ENCODE results near the gene PFDN4. TPM values are rescaled to one million over a fixed set of nuclear protein-coding genes. Genes with fewer than 3 reads are reported as not detected.
A peak's percentile ranks its signal among the peaks of the same experiment; 100 is the strongest.

Gene PFDN4
- total RNA-seq, 2 experiments from 2014 or later, result 22.2 to 24.5 TPM

- POLR2A ChIA-PET, result interaction anchor here (0.6 to 1.9 kb wide), 6 partner anchors 14 to 1954 kb away, joined by 3 to 6 read pairs (median 4); no protein-coding TSS in a partner anchor
- H3K27me3 Mint-ChIP-seq (ENCODE audit: low read depth), result peaks cover 3% of the 10 kb centered on the region
- peak; percentile 28 for DNase-seq
These were observed 775 bp downstream of the PFDN4 start for GRCh38 chr20:54208548-54209176.

GRCh38 chr20:54209216-54209813 lies 1.4 kb downstream of the PFDN4 start:
- Mint-ChIP-seq H3K4me1 (ENCODE audit: low read depth) (peaks cover 19% of the 10 kb centered on the region), H3K27ac (no peak overlapping the region), H3K27me3 (ENCODE audit: low read depth) (peaks cover 3% of the 10 kb centered on the region), H3K9me3 (ENCODE audit: insufficient read depth) (no peaks in the 10 kb centered on the region), H3K36me3 (ENCODE audit: low read depth) (peaks cover 8% of the 10 kb centered on the region), H3K4me3 (peak overlapping the region; percentile 88)
- CTCF ChIA-PET, result interaction anchor here (0.6 to 3.5 kb wide), 8 partner anchors 10 to 458 kb away, joined by 3 to 31 read pairs (median 10); no protein-coding TSS in a partner anchor
- POLR2A ChIA-PET, result interaction anchor here (0.6 to 1.3 kb wide), 2 partner anchors 118 to 520 kb away, joined by 5 to 6 read pairs; no protein-coding TSS in a partner anchor
- ATAC-seq (no peak), DNase-seq (no peak)

More at GRCh38 chr20:54208548-54209176, 775 bp downstream of the PFDN4 start:
- Mint-ChIP-seq H3K36me3 (ENCODE audit: low read depth) (peaks cover 8% of the 10 kb centered on the region), H3K27ac (peak overlapping the region; percentile 79), H3K9me3 (ENCODE audit: insufficient read depth) (no peaks in the 10 kb centered on the region), H3K4me3 (peak overlapping the region; percentile 88), H3K4me1 (ENCODE audit: low read depth) (peaks cover 19% of the 10 kb centered on the region)
- CTCF ChIA-PET, result interaction anchor here (0.6 to 3.5 kb wide), 12 partner anchors 9 to 1007 kb away, joined by 3 to 31 read pairs (median 6); no protein-coding TSS in a partner anchor
- peak; percentile 9 for ATAC-seq

GRCh38 chr20:54212226-54212625 lies 4.3 kb downstream of the PFDN4 start:
- H3K36me3 Mint-ChIP-seq (ENCODE audit: low read depth), result peaks cover 17% of the 10 kb centered on the region
- no peak for DNase-seq
- CTCF ChIA-PET, result no interaction called here
- no peaks in the 10 kb centered on the region for H3K27me3 Mint-ChIP-seq (ENCODE audit: low read depth)
- no peak for ATAC-seq
- H3K9me3 Mint-ChIP-seq (ENCODE audit: insufficient read depth), result no peaks in the 10 kb centered on the region
- no peak overlapping the region for H3K27ac Mint-ChIP-seq
- no peak overlapping the region for H3K4me3 Mint-ChIP-seq
- peaks cover 19% of the 10 kb centered on the region for H3K4me1 Mint-ChIP-seq (ENCODE audit: low read depth)
- POLR2A ChIA-PET, result no interaction called here

GRCh38 chr20:54212871-54213270 lies 5.0 kb downstream of the PFDN4 start:
- no peak for DNase-seq
- peaks cover 19% of the 10 kb centered on the region for H3K36me3 Mint-ChIP-seq (ENCODE audit: low read depth)

GRCh38 chr20:54214566-54214965 lies 6.7 kb downstream of the PFDN4 start:
- peaks cover 17% of the 10 kb centered on the region for H3K36me3 Mint-ChIP-seq (ENCODE audit: low read depth)
- CTCF ChIA-PET, result interaction anchor here (0.9 to 1.9 kb wide), 4 partner anchors 14 to 118 kb away, joined by 3 to 9 read pairs (median 6); no protein-coding TSS in a partner anchor
- ATAC-seq, result no peak
- H3K27me3 Mint-ChIP-seq (ENCODE audit: low read depth), result no peaks in the 10 kb centered on the region
- H3K9me3 Mint-ChIP-seq (ENCODE audit: insufficient read depth), result no peaks in the 10 kb centered on the region
- H3K4me1 Mint-ChIP-seq (ENCODE audit: low read depth), result peaks cover 8% of the 10 kb centered on the region
- H3K27ac Mint-ChIP-seq, result no peak overlapping the region
- POLR2A ChIA-PET, result interaction anchor here (0.6 kb wide), 1 partner anchor 94 kb away, joined by 3 read pairs; no protein-coding TSS in a partner anchor
- DNase-seq, result no peak
- no peak overlapping the region for H3K4me3 Mint-ChIP-seq

More at GRCh38 chr20:54212871-54213270, 5.0 kb downstream of the PFDN4 start:
- no peak overlapping the region for H3K4me3 Mint-ChIP-seq
- H3K9me3 Mint-ChIP-seq (ENCODE audit: insufficient read depth), result no peaks in the 10 kb centered on the region
- CTCF ChIA-PET, result interaction anchor here (0.7 kb wide), 1 partner anchor 13 kb away, joined by 3 read pairs; no protein-coding TSS in a partner anchor
- no peaks in the 10 kb centered on the region for H3K27me3 Mint-ChIP-seq (ENCODE audit: low read depth)
- peaks cover 18% of the 10 kb centered on the region for H3K4me1 Mint-ChIP-seq (ENCODE audit: low read depth)
- no peak overlapping the region for H3K27ac Mint-ChIP-seq
- POLR2A ChIA-PET, result no interaction called here
- no peak for ATAC-seq

GRCh38 chr20:54215157-54215789 lies 7.4 kb downstream of the PFDN4 start:
- CTCF ChIA-PET, result interaction anchor here (1.9 kb wide), 1 partner anchor 15 kb away, joined by 9 read pairs; no protein-coding TSS in a partner anchor
- no peak overlapping the region for H3K4me3 Mint-ChIP-seq
- H3K36me3 Mint-ChIP-seq (ENCODE audit: low read depth), result peaks cover 17% of the 10 kb centered on the region
- DNase-seq (no peak), ATAC-seq (no peak)
- no peaks in the 10 kb centered on the region for H3K9me3 Mint-ChIP-seq (ENCODE audit: insufficient read depth)
- no peaks in the 10 kb centered on the region for H3K27me3 Mint-ChIP-seq (ENCODE audit: low read depth)
- POLR2A ChIA-PET, result interaction anchor here (0.6 kb wide), 1 partner anchor 95 kb away, joined by 3 read pairs; no protein-coding TSS in a partner anchor
- H3K27ac Mint-ChIP-seq, result no peak overlapping the region
- H3K4me1 Mint-ChIP-seq (ENCODE audit: low read depth), result peaks cover 2% of the 10 kb centered on the region

- H3K36me3 Mint-ChIP-seq (ENCODE audit: low read depth), result peaks cover 11% of the 10 kb centered on the region
- no peak overlapping the region for H3K4me3 Mint-ChIP-seq
- no peak for DNase-seq
- no peak for ATAC-seq
- no peak overlapping the region for H3K27ac Mint-ChIP-seq
- peaks cover 17% of the 10 kb centered on the region for H3K4me1 Mint-ChIP-seq (ENCODE audit: low read depth)
- CTCF ChIA-PET, result interaction anchor here (2.2 kb wide), 1 partner anchor 9 kb away, joined by 14 read pairs; the partner anchor contains the start of gene PFDN4
- H3K27me3 Mint-ChIP-seq (ENCODE audit: low read depth), result no peaks in the 10 kb centered on the region
- POLR2A ChIA-PET, result no interaction called here
- no peaks in the 10 kb centered on the region for H3K9me3 Mint-ChIP-seq (ENCODE audit: insufficient read depth)
These were observed 9.9 kb downstream of the PFDN4 start for GRCh38 chr20:54217762-54218161.

- no peak for DNase-seq
- ChIA-PET CTCF (interaction anchor here (2.2 kb wide), 1 partner anchor 10 kb away, joined by 14 read pairs; the partner anchor contains the start of gene PFDN4), POLR2A (no interaction called here)
- H3K9me3 Mint-ChIP-seq (ENCODE audit: insufficient read depth), result no peaks in the 10 kb centered on the region
- no peak for ATAC-seq
- peaks cover 17% of the 10 kb centered on the region for H3K4me1 Mint-ChIP-seq (ENCODE audit: low read depth)
- no peaks in the 10 kb centered on the region for H3K27me3 Mint-ChIP-seq (ENCODE audit: low read depth)
- H3K27ac Mint-ChIP-seq, result no peak overlapping the region
- no peak overlapping the region for H3K4me3 Mint-ChIP-seq
- H3K36me3 Mint-ChIP-seq (ENCODE audit: low read depth), result peaks cover 11% of the 10 kb centered on the region
These were observed 10.6 kb downstream of the PFDN4 start for GRCh38 chr20:54218470-54218869.

- no peak for ATAC-seq
- Mint-ChIP-seq H3K27ac (no peak overlapping the region), H3K4me3 (no peak overlapping the region), H3K4me1 (ENCODE audit: low read depth) (peaks cover 17% of the 10 kb centered on the region), H3K36me3 (ENCODE audit: low read depth) (peaks cover 11% of the 10 kb centered on the region), H3K27me3 (ENCODE audit: low read depth) (no peaks in the 10 kb centered on the region), H3K9me3 (ENCODE audit: insufficient read depth) (no peaks in the 10 kb centered on the region)
- ChIA-PET POLR2A (no interaction called here), CTCF (interaction anchor here (0.8 to 2.2 kb wide), 2 partner anchors 12 to 15 kb away, joined by 3 to 14 read pairs; partner anchors contain the start of gene PFDN4)
- DNase-seq, result no peak
These were observed 12.0 kb downstream of the PFDN4 start for GRCh38 chr20:54219751-54220426.

GRCh38 chr20:54220722-54221121 lies 12.8 kb downstream of the PFDN4 start:
- Mint-ChIP-seq H3K27me3 (ENCODE audit: low read depth) (no peaks in the 10 kb centered on the region), H3K4me1 (ENCODE audit: low read depth) (peaks cover 17% of the 10 kb centered on the region), H3K27ac (no peak overlapping the region), H3K9me3 (ENCODE audit: insufficient read depth) (no peaks in the 10 kb centered on the region), H3K4me3 (no peak overlapping the region), H3K36me3 (ENCODE audit: low read depth) (peaks cover 10% of the 10 kb centered on the region)
- DNase-seq (no peak), ATAC-seq (no peak)
- CTCF ChIA-PET, result no interaction called here
- POLR2A ChIA-PET, result interaction anchor here (0.6 kb wide), 2 partner anchors 11 to 16 kb away, joined by 4 to 10 read pairs; no protein-coding TSS in a partner anchor

GRCh38 chr20:54221353-54221752 lies 13.5 kb downstream of the PFDN4 start:
- H3K4me3 Mint-ChIP-seq, result no peak overlapping the region
- POLR2A ChIA-PET, result interaction anchor here (0.6 to 0.8 kb wide), 3 partner anchors 11 to 22 kb away, joined by 3 to 10 read pairs (median 4); no protein-coding TSS in a partner anchor
- H3K9me3 Mint-ChIP-seq (ENCODE audit: insufficient read depth), result no peaks in the 10 kb centered on the region

More at GRCh38 chr20:54221353-54221752, 13.5 kb downstream of the PFDN4 start:
- H3K4me1 Mint-ChIP-seq (ENCODE audit: low read depth), result peaks cover 17% of the 10 kb centered on the region
- H3K27me3 Mint-ChIP-seq (ENCODE audit: low read depth), result no peaks in the 10 kb centered on the region
- peaks cover 7% of the 10 kb centered on the region for H3K36me3 Mint-ChIP-seq (ENCODE audit: low read depth)
- peak overlapping the region; percentile 85 for H3K27ac Mint-ChIP-seq
- ATAC-seq (peak; percentile 75), DNase-seq (peak; percentile 44)
- CTCF ChIA-PET, result interaction anchor here (0.6 to 1.1 kb wide), 3 partner anchors 14 to 427 kb away, joined by 3 read pairs; partner anchors contain the start of gene PFDN4
